C4-2B (cell line): ENCODE measurements around the gene MGRN1.

Experiments
- ZFX ChIP-seq: fragments of 450-650 bp; IDR thresholded peaks from 2 replicates; pipeline ENCODE4 v1.6.1; 2017
- TF ChIP-seq, protein P1 (sequence below): fragments of 450-650 bp; conservative IDR thresholded peaks from 2 replicates; pipeline ENCODE4 v1.5.1; 2017; ENCODE audit warnings: mild to moderate bottlenecking

- TF ChIP-seq, protein P1, sequence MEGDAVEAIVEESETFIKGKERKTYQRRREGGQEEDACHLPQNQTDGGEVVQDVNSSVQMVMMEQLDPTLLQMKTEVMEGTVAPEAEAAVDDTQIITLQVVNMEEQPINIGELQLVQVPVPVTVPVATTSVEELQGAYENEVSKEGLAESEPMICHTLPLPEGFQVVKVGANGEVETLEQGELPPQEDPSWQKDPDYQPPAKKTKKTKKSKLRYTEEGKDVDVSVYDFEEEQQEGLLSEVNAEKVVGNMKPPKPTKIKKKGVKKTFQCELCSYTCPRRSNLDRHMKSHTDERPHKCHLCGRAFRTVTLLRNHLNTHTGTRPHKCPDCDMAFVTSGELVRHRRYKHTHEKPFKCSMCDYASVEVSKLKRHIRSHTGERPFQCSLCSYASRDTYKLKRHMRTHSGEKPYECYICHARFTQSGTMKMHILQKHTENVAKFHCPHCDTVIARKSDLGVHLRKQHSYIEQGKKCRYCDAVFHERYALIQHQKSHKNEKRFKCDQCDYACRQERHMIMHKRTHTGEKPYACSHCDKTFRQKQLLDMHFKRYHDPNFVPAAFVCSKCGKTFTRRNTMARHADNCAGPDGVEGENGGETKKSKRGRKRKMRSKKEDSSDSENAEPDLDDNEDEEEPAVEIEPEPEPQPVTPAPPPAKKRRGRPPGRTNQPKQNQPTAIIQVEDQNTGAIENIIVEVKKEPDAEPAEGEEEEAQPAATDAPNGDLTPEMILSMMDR = no peak
- TF ChIP-seq ZFX = no peak
Observed at GRCh38 chr16:4612474-4612931, 12.1 kb upstream of the MGRN1 start.
